ENCODE data around the gene PLCB4.

PLCB4 gene

DNA sequence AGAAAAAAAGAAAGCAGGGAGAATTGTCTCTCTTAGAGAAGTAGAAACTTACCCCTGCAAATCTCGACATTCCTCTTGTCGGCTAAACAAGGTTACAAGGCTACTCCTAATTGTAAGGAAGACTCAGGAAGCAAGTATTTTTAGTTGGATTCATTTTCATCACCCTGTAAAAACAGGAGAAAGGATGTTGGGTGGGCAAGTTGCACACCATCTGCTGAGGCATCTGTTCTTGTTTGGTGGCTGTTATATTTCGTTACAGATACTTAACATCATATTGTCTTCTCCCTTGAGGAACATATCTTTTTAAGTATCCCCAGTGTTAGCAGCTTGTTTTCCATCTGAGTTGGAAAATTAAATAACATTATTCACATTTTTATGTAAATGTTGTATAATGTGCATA is 187.5 kb downstream of the PLCB4 start:
- H3K4me3 ChIP-seq (ENCODE audit: low read depth, low read length), result no peak overlapping the region

- no peak overlapping the region for H3K4me3 ChIP-seq (ENCODE audit: low read depth, low read length)
These were observed 190.0 kb downstream of the PLCB4 start for GRCh38 chr20:9258901-9259300.

DNA sequence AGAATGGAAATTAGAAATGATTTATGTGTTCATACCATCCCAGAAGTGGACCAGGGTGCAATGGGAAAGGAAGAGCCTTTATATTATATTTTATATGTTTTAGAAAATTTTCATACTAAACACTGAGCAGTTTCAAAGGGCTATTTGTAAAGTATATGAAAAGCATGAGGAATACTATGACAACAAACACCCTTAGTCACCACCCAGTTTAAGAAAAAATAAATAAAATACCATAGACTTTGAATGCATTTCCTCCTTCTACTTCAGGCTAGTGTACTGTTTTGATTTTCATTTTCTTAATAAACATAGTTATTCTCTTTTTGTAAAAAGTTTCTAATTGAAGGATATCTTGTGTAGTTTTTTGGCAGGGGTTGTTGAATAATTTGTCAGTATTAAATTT is 191.1 kb downstream of the PLCB4 start:
- H3K4me3 ChIP-seq (ENCODE audit: low read depth, low read length), result no peak overlapping the region

GRCh38 chr20:9261781-9262180 is 192.9 kb downstream of the PLCB4 start:
- H3K4me3 ChIP-seq (ENCODE audit: low read depth, low read length), result no peak overlapping the region

GRCh38 chr20:9262653-9263194 is 193.8 kb downstream of the PLCB4 start:
- no peak overlapping the region for H3K4me3 ChIP-seq (ENCODE audit: low read depth, low read length)

GRCh38 chr20:9269280-9269971 is 200.5 kb downstream of the PLCB4 start:
- no peak overlapping the region for H3K4me3 ChIP-seq (ENCODE audit: low read depth, low read length)

DNA sequence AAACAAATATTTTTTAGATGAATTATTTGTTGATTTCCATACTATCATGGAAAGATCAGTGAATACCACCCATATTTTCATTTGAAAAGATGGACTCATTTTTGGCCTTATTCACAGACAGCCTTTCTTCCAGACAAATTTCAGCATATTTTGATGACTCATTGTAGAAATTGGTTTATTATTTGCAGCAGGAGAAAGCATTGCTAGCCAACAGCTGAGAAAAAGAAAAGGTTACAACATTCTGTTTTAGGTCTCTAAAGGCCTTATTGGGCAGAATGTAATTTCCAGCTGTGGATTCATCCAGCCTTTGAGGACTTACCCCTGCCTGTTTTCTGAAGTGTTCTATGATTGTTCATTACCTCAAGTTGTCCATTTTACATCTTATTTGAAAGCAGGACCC is 201.9 kb downstream of the PLCB4 start:
- no peak overlapping the region for H3K4me3 ChIP-seq (ENCODE audit: low read depth, low read length)

GRCh38 chr20:9276966-9277468 is 208.1 kb downstream of the PLCB4 start:
- H3K4me3 ChIP-seq (ENCODE audit: low read depth, low read length), result no peak overlapping the region

- no peak overlapping the region for H3K4me3 ChIP-seq (ENCODE audit: low read depth, low read length)
These were observed 211.1 kb downstream of the PLCB4 start for GRCh38 chr20:9279918-9280401.

DNA sequence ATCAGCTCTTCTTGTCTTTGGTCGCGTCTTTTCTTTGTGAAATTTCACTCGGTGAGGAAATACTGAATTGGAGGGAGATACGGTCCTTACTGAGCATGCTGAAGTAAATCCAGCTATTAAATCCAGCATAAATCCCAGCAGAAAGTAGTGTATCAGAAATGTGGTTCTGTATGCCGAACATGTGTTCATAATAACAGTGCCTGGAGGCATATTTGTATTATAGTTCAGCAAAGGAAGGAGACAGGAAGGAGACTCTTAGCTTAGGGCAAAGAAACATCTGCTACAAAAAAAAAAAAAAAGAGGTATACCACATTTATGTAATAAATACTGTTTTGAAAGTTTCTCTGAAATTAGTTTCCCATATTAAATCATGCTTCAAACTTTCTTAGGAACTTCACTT is 211.8 kb downstream of the PLCB4 start:
- H3K4me3 ChIP-seq (ENCODE audit: low read depth, low read length), result no peak overlapping the region

DNA sequence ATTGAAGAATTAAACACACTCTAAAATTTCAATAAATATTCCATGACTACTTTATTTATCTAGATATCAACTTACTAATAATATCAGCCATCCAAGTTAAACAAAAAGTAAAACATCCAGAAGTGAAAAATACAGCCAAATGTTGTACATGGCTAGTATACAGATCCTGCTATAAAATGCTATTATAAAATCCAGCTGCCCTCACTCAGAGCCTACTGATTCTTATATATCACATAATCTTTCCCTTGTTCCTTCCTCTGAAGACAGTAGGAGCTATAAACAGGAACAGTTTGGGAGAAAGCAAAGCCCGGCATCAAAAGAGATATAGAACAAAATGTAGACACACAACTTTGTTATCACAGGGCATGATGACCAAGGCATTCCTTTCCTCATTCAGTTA is 212.9 kb downstream of the PLCB4 start:
- no peak overlapping the region for H3K4me3 ChIP-seq (ENCODE audit: low read depth, low read length)

DNA sequence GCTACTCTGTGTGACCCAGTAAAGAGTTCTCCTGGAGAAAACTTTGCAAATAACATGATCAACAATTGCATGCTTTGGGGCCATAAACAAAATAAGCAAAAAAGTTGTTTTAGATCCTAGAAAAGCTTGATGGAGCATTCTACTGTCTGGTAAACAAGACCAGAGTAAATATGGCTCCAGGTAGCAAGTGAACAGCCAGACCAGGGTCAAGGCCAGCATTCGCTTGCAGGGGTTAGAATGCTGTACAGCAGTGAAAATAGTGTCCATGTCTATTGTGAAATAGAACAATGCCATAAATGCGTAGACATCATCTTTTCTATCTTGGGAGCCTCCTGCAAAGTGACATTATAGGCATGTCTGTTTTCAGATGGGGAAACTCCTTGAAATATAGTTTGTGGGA is 216.7 kb downstream of the PLCB4 start:
- no peak overlapping the region for H3K4me3 ChIP-seq (ENCODE audit: low read depth, low read length)

- H3K4me3 ChIP-seq (ENCODE audit: low read depth, low read length), result no peak overlapping the region
These were observed 217.9 kb downstream of the PLCB4 start for GRCh38 chr20:9286501-9287461.

GRCh38 chr20:9287826-9288225 is 218.9 kb downstream of the PLCB4 start:
- H3K4me3 ChIP-seq (ENCODE audit: low read depth, low read length), result no peak overlapping the region

- no peak overlapping the region for H3K4me3 ChIP-seq (ENCODE audit: low read depth, low read length)
These were observed 221.4 kb downstream of the PLCB4 start for GRCh38 chr20:9290331-9290730.

DNA sequence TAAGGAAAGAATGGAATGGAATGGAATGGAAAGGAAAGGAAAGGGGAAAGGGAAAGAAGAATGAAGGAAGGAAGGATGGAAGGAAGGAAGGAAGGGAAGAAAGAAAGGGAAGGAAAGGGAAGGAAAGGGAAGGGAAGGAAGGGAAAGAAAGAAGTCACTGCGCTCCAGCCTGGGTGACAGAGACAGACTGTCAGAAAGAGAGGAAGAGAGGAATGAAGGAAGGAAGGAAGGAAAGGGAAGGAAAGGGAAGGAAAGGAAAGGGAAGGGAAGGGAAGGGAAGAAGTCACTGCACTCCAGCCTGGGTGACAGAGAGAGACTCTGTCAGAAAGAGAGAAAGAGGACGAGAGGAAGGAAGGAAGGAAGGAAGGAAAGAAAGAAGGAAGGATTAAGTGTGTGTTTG is 224.3 kb downstream of the PLCB4 start:
- H3K4me3 ChIP-seq (ENCODE audit: low read depth, low read length), result no peak overlapping the region

DNA sequence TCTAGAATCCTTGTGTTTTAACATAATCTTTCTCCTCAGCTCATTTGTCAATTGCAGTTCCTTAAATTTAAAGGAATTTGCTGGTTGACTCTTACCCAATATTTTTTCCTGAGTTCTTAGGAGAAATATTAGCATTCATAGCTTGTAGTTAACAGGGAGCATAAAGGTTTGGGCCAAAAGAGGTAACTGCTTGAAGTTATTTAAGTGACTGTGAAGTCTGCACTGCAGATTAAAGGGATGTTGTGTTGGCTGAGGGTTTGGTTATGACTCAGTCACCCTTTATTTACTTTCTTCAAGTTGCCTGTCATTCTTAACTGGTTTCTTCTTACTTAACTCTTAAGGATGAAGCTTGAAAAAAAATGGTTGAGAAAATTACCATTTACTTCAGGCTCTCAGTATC is 225.2 kb downstream of the PLCB4 start:
- no peak overlapping the region for H3K4me3 ChIP-seq (ENCODE audit: low read depth, low read length)

DNA sequence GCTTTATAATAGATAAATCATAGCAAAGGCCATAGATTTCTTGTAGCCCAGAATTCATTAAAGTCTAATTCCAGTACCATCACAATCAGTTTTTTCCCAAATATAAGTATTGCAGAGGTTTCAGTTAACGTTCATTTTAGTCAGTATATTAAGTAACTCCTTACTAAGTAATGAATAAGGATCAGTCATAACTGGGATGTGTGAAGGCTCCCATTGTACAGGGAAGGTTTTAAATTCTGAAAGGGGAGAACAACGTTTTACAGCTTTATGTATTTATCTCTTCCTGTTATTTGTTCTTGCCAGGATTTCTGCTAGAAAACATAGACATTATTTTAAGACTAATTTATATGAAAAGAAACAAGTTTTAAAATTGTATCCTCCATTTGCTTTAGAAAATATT is 230.0 kb downstream of the PLCB4 start:
- H3K4me3 ChIP-seq (ENCODE audit: low read depth, low read length), result no peak overlapping the region

DNA sequence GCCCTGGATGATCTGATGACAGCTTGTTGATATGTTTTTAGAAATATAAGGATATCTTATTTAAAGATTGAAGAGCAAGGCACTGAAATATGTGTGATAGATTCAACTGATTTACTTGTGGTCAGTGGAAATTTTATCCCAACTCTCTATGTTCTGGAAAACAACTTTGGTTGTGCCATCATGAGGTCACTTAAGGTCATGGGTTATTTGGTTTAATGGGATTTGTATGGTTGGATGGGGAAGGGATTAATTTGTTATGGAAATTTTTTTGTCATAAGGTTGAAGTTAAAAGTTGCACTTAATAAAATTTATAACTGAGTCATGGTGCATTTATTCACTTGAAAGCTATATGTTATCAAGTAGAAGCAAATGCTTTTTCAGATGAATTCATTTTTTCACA is 231.2 kb downstream of the PLCB4 start:
- no peak overlapping the region for H3K4me3 ChIP-seq (ENCODE audit: low read depth, low read length)

- no peak overlapping the region for H3K4me3 ChIP-seq (ENCODE audit: low read depth, low read length)
These were observed 231.6 kb downstream of the PLCB4 start for GRCh38 chr20:9300534-9300933.

All from iPS-11a (cell line).